Activated B cell treated with CpG ODN at 0.5 μM for 24 hours (primary cell): ENCODE measurements around the gene STT3A. TPM values are rescaled to one million over a fixed set of nuclear protein-coding genes. Genes with fewer than 3 reads are reported as not detected.

ENCODE experiments used
- ATAC-seq: fragments of 200-7000 bp; cut with Tn5 transposase; one replicate; pipeline ENCODE4 v1.10.0; 2021; ENCODE audit warnings: low read depth, mild to moderate bottlenecking, moderate library complexity
- CTCF ChIA-PET: fragments of 350-600 bp; sonication (Branson Sonifier 250); formaldehyde crosslinking; loops from one replicate; lab custom pipeline; 2021; ENCODE audit warnings: antibody characterized with exemption; lab: Charles Lee
- POLR2A ChIA-PET: fragments of 350-600 bp; sonication (Branson Sonifier 250); formaldehyde crosslinking; loops from one replicate; lab custom pipeline; 2021; ENCODE audit warnings: antibody characterized with exemption; lab: Charles Lee
- DNase-seq: peaks from one replicate; pipeline ENCODE4 v3.0.0; 2022
- H3K27ac Mint-ChIP-seq: one replicate; pipeline ENCODE4 v1.8.0; 2020; ENCODE audit warnings: mixed read lengths
- H3K27me3 Mint-ChIP-seq: one replicate; pipeline ENCODE4 v1.8.0; 2021; ENCODE audit warnings: mixed read lengths
- H3K36me3 Mint-ChIP-seq: one replicate; pipeline ENCODE4 v1.8.0; 2021; ENCODE audit warnings: low read depth, mixed read lengths
- H3K4me1 Mint-ChIP-seq: one replicate; pipeline ENCODE4 v1.8.0; 2021; ENCODE audit warnings: mixed read lengths
- H3K4me3 Mint-ChIP-seq: one replicate; pipeline ENCODE4 v1.8.0; 2020; ENCODE audit warnings: mild to moderate bottlenecking, mixed read lengths
- H3K9me3 Mint-ChIP-seq: one replicate; pipeline ENCODE4 v1.8.0; 2020; ENCODE audit warnings: mixed read lengths
- CTCF ChIP-seq: fragments of 200-600 bp; IDR thresholded peaks from one replicate; pipeline ENCODE4 v1.8.0; 2022; ENCODE audit warnings: antibody characterized with exemption, mild to moderate bottlenecking
- intact Hi-C: fragments of 100-400 bp; cut with micrococcal nuclease; formaldehyde crosslinking; loops from one replicate; pipeline ENCODE4 v1.15.1; 2024
- total RNA-seq: library from RNA; stranded (reverse); gene quantifications from 2 replicates; pipeline ENCODE4 v1.2.3, GENCODE V29; 2022

STT3A gene
- total RNA-seq, 1 donor from 2014 or later: 86.5 TPM

GRCh38 chr11:125638315-125638714, 45.7 kb downstream of the STT3A start:
- no peaks in the 10 kb centered on the region for H3K27me3 Mint-ChIP-seq
- H3K36me3 Mint-ChIP-seq: no peaks in the 10 kb centered on the region

GRCh38 chr11:125645871-125646270, 53.2 kb downstream of the STT3A start:
- Mint-ChIP-seq H3K27me3 (no peaks in the 10 kb centered on the region), H3K4me1 (no peaks in the 10 kb centered on the region), H3K4me3 (no peak overlapping the region), H3K9me3 (no peaks in the 10 kb centered on the region), H3K27ac (no peak overlapping the region), H3K36me3 (no peaks in the 10 kb centered on the region)
- intact Hi-C loops: no loop called here
- DNase-seq (no peak), ATAC-seq (no peak)
- ChIA-PET POLR2A (no interaction called here), CTCF (no interaction called here)
- TF ChIP-seq CTCF: no peak

More at GRCh38 chr11:125638315-125638714, 45.7 kb downstream of the STT3A start:
- H3K9me3 Mint-ChIP-seq: no peaks in the 10 kb centered on the region
- CTCF ChIA-PET: no interaction called here
- ATAC-seq (no peak), DNase-seq (no peak)
- no peak for TF ChIP-seq CTCF
- H3K27ac Mint-ChIP-seq: no peak overlapping the region
- no peak overlapping the region for H3K4me3 Mint-ChIP-seq
- POLR2A ChIA-PET: no interaction called here
- no peaks in the 10 kb centered on the region for H3K4me1 Mint-ChIP-seq
- intact Hi-C loops: no loop called here

GRCh38 chr11:125649465-125650166, 57.0 kb downstream of the STT3A start:
- intact Hi-C loops: no loop called here
- Mint-ChIP-seq H3K4me3 (no peak overlapping the region), H3K27ac (no peak overlapping the region), H3K4me1 (no peaks in the 10 kb centered on the region), H3K27me3 (no peaks in the 10 kb centered on the region), H3K36me3 (no peaks in the 10 kb centered on the region), H3K9me3 (no peaks in the 10 kb centered on the region)
- POLR2A ChIA-PET: no interaction called here
- TF ChIP-seq CTCF: no peak
- DNase-seq (no peak), ATAC-seq (no peak)
- CTCF ChIA-PET: no interaction called here

GRCh38 chr11:125662689-125663088, 70.0 kb downstream of the STT3A start:
- Mint-ChIP-seq H3K36me3 (no peaks in the 10 kb centered on the region), H3K27ac (no peak overlapping the region), H3K27me3 (no peaks in the 10 kb centered on the region), H3K9me3 (peaks cover 13% of the 10 kb centered on the region), H3K4me1 (no peaks in the 10 kb centered on the region), H3K4me3 (no peak overlapping the region)
- POLR2A ChIA-PET: no interaction called here
- DNase-seq (no peak), ATAC-seq (no peak)
- CTCF ChIA-PET: no interaction called here
- no peak for TF ChIP-seq CTCF
- intact Hi-C loops: no loop called here

- DNase-seq (no peak), ATAC-seq (no peak)
- H3K4me3 Mint-ChIP-seq: no peak overlapping the region
- no peaks in the 10 kb centered on the region for H3K27me3 Mint-ChIP-seq
- H3K36me3 Mint-ChIP-seq: no peaks in the 10 kb centered on the region
- TF ChIP-seq CTCF: no peak
- intact Hi-C loops: no loop called here
- no peaks in the 10 kb centered on the region for H3K4me1 Mint-ChIP-seq
- POLR2A ChIA-PET: no interaction called here
- H3K27ac Mint-ChIP-seq: no peak overlapping the region
- H3K9me3 Mint-ChIP-seq: peaks cover 13% of the 10 kb centered on the region
- CTCF ChIA-PET: no interaction called here
These were observed 71.3 kb downstream of the STT3A start for GRCh38 chr11:125663910-125664309.
